ENCODE data around the gene MTA3.
"Not testable (repeated sequence)": the region's sequence is repeated elsewhere in the genome, so short reads cannot be mapped to it uniquely, and the experiment has no call there.

DNA sequence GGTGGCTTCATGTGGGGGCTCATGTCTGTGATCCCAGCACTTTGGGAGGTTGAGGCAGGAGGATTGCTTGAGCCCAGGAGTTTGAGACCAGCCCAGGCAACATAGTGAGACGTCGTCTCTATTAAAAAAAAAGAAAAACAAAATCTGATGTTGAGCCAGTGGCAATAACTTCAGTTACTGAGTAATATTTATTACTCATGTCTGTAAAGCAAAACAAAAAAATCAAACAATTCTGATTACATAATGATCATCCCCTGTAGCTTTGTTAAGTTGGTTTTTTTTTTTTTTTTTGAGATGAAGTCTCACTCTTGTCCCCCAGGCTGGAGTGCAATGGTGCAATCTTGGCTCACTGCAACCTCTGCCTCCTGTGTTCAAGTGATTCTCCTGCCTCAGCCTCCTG is 73.9 kb downstream of the MTA3 start:
- TF ChIP-seq, protein P1, sequence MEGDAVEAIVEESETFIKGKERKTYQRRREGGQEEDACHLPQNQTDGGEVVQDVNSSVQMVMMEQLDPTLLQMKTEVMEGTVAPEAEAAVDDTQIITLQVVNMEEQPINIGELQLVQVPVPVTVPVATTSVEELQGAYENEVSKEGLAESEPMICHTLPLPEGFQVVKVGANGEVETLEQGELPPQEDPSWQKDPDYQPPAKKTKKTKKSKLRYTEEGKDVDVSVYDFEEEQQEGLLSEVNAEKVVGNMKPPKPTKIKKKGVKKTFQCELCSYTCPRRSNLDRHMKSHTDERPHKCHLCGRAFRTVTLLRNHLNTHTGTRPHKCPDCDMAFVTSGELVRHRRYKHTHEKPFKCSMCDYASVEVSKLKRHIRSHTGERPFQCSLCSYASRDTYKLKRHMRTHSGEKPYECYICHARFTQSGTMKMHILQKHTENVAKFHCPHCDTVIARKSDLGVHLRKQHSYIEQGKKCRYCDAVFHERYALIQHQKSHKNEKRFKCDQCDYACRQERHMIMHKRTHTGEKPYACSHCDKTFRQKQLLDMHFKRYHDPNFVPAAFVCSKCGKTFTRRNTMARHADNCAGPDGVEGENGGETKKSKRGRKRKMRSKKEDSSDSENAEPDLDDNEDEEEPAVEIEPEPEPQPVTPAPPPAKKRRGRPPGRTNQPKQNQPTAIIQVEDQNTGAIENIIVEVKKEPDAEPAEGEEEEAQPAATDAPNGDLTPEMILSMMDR (IDR thresholded peaks at IDR 0.05) = not testable (repeated sequence)
- TF ChIP-seq EZH2 (IDR thresholded peaks at IDR 0.05) = not testable (repeated sequence)
